IPS-15b (cell line): ENCODE results near the gene L1TD1.
"Not testable (repeated sequence)": the region's sequence is repeated elsewhere in the genome, so short reads cannot be mapped to it uniquely, and the experiment has no call there.

Experiments
- H3K27me3 ChIP-seq: one replicate; pipeline ENCODE4 v1.6.1; 2013; ENCODE audit warnings: low read length; ENCODE audit not compliant: control insufficient read depth, insufficient read depth
- H3K36me3 ChIP-seq: one replicate; pipeline ENCODE4 v1.6.1; 2013; ENCODE audit warnings: low read length; ENCODE audit not compliant: control insufficient read depth, insufficient read depth
- H3K4me1 ChIP-seq: one replicate; pipeline ENCODE4 v1.6.1; 2013; ENCODE audit warnings: mild to moderate bottlenecking, low read length; ENCODE audit not compliant: control insufficient read depth, insufficient read depth
- H3K4me3 ChIP-seq: one replicate; pipeline ENCODE4 v1.5.1; 2013; ENCODE audit warnings: low read depth, low read length
- H3K9ac ChIP-seq: one replicate; pipeline ENCODE4 v1.6.1; 2013; ENCODE audit warnings: low read depth, mild to moderate bottlenecking, low read length
- H3K9me3 ChIP-seq: one replicate; pipeline ENCODE4 v1.6.1; 2013; ENCODE audit warnings: mild to moderate bottlenecking, low read length; ENCODE audit not compliant: control insufficient read depth, insufficient read depth

Gene L1TD1

DNA sequence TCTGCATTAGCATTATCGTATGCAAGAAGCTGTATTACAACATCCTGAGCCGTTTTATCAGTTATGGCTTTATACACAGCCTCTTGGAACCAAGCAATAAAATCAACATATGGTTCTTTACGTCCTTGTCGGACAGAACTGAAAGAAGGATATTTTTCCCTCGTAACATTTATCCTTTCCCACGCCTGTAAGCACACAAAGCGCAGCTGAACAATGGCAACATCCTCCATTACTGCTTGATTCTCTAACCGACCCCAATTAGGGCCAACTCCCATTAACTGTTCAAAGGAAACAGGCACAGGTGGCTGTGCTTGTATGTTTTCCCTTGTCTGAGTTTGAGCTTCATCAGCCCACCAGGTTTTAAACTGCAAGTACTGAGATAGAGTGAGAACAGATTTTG is 12.5 kb upstream of the L1TD1 start:
- not testable (repeated sequence) for H3K9ac ChIP-seq, H3K36me3 ChIP-seq, H3K27me3 ChIP-seq, H3K9me3 ChIP-seq
- Histone ChIP-seq H3K4me3 (peak overlapping the region; percentile 13), H3K4me1 (peaks cover 36% of the 10 kb centered on the region)

GRCh38 chr1:62183164-62184020 is 11.3 kb upstream of the L1TD1 start:
- not testable (repeated sequence) for H3K36me3 ChIP-seq, H3K9me3 ChIP-seq, H3K27me3 ChIP-seq
- H3K4me1 ChIP-seq, result peaks cover 34% of the 10 kb centered on the region
- H3K9ac ChIP-seq, result peak overlapping the region; percentile 29
- H3K4me3 ChIP-seq, result peak overlapping the region; percentile 11

DNA sequence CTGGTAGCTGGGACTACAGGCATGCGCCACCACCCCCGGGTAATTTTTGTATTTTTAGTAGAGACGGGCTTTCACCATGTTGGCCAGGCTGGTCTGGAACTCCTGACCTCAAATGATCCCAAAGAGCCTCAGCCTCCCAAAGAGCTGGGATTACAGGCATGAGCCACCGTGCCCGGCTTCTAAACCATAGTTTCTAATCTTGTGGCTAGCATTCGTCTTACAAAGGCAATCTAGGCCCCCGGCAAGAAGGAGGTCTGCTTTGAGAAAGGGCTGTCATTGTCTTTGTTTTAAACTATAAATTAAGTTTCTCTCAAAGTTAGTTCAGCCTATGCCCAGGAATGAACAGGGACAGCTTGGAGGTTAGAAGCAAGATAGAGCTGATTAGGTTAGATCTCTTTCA is 10.3 kb upstream of the L1TD1 start:
- no peaks in the 10 kb centered on the region for H3K9me3 ChIP-seq
- no peaks in the 10 kb centered on the region for H3K27me3 ChIP-seq
- H3K4me1 ChIP-seq, result peaks cover 34% of the 10 kb centered on the region
- H3K9ac ChIP-seq, result no peak overlapping the region
- H3K36me3 ChIP-seq, result no peaks in the 10 kb centered on the region
- no peak overlapping the region for H3K4me3 ChIP-seq

DNA sequence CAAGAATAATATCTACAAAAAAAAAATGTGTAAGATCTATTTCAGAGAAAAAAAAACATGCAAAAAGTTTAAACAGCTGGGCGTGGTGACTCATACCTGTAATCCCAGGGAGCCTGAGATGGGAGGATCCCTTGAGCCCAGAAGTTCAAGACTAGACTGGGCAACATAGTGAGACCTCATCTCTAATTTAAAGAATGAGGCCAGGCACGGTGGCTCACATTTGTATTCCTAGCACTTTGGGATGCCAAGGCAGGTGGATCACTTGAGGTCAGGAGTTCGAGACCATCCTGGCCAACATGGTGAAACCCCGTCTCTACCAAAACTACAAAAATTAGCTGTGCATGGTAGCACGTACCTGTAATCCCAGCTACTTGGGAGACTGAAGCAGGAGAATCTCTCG is 9.4 kb upstream of the L1TD1 start:
- peaks cover 30% of the 10 kb centered on the region for H3K4me1 ChIP-seq
- H3K27me3 ChIP-seq, H3K9me3 ChIP-seq, H3K9ac ChIP-seq, H3K4me3 ChIP-seq, H3K36me3 ChIP-seq: not testable (repeated sequence)

DNA sequence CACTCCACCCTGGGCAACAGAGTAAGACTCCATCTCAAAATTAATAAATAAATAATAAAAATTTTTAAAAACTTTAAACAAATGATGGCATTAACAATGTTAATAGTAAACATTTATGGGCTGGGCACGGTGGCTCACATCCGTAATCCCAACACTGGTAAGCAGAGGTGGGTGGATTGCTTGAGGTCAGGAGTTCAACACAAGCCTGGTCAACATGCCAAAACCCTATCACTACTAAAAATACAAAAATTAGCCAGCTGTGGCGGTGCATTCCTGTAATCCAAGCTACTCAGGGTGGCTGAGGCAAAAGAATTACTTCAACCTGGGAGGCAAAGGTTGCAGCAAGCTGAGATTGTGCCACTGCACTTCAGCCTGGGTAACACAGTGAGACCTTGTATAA is 9.0 kb upstream of the L1TD1 start:
- Histone ChIP-seq H3K4me3 (no peak overlapping the region), H3K36me3 (no peaks in the 10 kb centered on the region), H3K9ac (no peak overlapping the region), H3K4me1 (peaks cover 25% of the 10 kb centered on the region), H3K27me3 (no peaks in the 10 kb centered on the region), H3K9me3 (no peaks in the 10 kb centered on the region)

- peaks cover 12% of the 10 kb centered on the region for H3K4me1 ChIP-seq
- H3K9ac ChIP-seq, result no peak overlapping the region
- no peaks in the 10 kb centered on the region for H3K36me3 ChIP-seq
- no peaks in the 10 kb centered on the region for H3K9me3 ChIP-seq
- no peaks in the 10 kb centered on the region for H3K27me3 ChIP-seq
- no peak overlapping the region for H3K4me3 ChIP-seq
Measured at GRCh38 chr1:62187548-62187947, 7.1 kb upstream of the L1TD1 start.

- H3K9ac ChIP-seq, result no peak overlapping the region
- H3K36me3 ChIP-seq, result no peaks in the 10 kb centered on the region
- peaks cover 6% of the 10 kb centered on the region for H3K4me1 ChIP-seq
- H3K4me3 ChIP-seq, result no peak overlapping the region
- no peaks in the 10 kb centered on the region for H3K9me3 ChIP-seq
- H3K27me3 ChIP-seq, result no peaks in the 10 kb centered on the region
Measured at GRCh38 chr1:62188111-62188510, 6.5 kb upstream of the L1TD1 start.

DNA sequence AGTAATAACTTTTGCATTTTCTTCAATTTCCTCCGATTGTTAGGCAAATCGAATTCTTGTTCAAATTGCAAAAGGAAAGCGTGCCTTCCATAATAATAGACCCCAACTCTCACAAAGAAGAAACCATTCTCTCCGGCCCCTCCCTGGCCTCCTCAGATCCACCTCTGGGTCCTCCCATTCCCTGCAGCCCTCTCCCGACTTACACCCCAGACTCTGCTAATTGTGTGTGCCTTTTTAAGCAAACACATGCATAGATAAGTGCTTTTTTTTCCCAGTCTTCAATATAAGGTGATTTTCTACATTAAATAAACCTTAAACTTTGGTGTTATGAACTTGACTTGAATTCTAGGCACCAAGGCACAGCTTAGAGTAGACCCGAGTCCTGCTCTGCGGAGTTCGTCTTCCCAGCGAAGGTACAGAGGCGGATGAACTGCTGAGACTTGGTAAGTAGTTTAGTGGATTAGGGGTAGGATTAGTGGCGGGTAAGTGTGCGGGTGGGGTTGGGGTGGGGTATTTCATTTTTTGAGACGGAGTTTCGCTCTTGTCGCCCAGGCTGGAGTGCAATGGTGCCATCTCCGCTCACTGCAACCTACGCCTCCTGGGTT is 1.5 kb downstream of the L1TD1 start:
- Histone ChIP-seq H3K4me1 (peaks cover 15% of the 10 kb centered on the region), H3K9me3 (no peaks in the 10 kb centered on the region), H3K9ac (peak overlapping the region; percentile 95)

GRCh38 chr1:62198069-62198780 is 3.6 kb downstream of the L1TD1 start:
- H3K9ac ChIP-seq, result peak overlapping the region; percentile 67
- H3K4me1 ChIP-seq, result peaks cover 18% of the 10 kb centered on the region
- no peaks in the 10 kb centered on the region for H3K27me3 ChIP-seq
- peak overlapping the region; percentile 84 for H3K4me3 ChIP-seq
- H3K36me3 ChIP-seq, result peaks cover 29% of the 10 kb centered on the region
- no peaks in the 10 kb centered on the region for H3K9me3 ChIP-seq

More for the DNA sequence above, 1.5 kb downstream of the L1TD1 start:
- peaks cover 21% of the 10 kb centered on the region for H3K36me3 ChIP-seq
- H3K27me3 ChIP-seq, result no peaks in the 10 kb centered on the region
- peak overlapping the region; percentile 84 for H3K4me3 ChIP-seq

- H3K27me3 ChIP-seq, result no peaks in the 10 kb centered on the region
- H3K36me3 ChIP-seq, result peaks cover 34% of the 10 kb centered on the region
- peak overlapping the region; percentile 67 for H3K9ac ChIP-seq
- peaks cover 18% of the 10 kb centered on the region for H3K4me1 ChIP-seq
- H3K9me3 ChIP-seq, result no peaks in the 10 kb centered on the region
- H3K4me3 ChIP-seq, result peak overlapping the region; percentile 42
Measured at GRCh38 chr1:62198781-62199125, 4.1 kb downstream of the L1TD1 start.

GRCh38 chr1:62207187-62207586 is 12.5 kb downstream of the L1TD1 start:
- no peaks in the 10 kb centered on the region for H3K9me3 ChIP-seq
- no peaks in the 10 kb centered on the region for H3K27me3 ChIP-seq
- peaks cover 78% of the 10 kb centered on the region for H3K36me3 ChIP-seq
- H3K4me1 ChIP-seq, result peaks cover 3% of the 10 kb centered on the region
- H3K9ac ChIP-seq, result no peak overlapping the region
- no peak overlapping the region for H3K4me3 ChIP-seq

- no peaks in the 10 kb centered on the region for H3K27me3 ChIP-seq
- no peak overlapping the region for H3K9ac ChIP-seq
- no peak overlapping the region for H3K4me3 ChIP-seq
- no peaks in the 10 kb centered on the region for H3K9me3 ChIP-seq
- H3K4me1 ChIP-seq, result peaks cover 3% of the 10 kb centered on the region
- peaks cover 72% of the 10 kb centered on the region for H3K36me3 ChIP-seq
Measured at GRCh38 chr1:62208087-62208486, 13.4 kb downstream of the L1TD1 start.
